ENCODE data around the gene RNF4.
"Not testable (repeated sequence)": the region's sequence is repeated elsewhere in the genome, so short reads cannot be mapped to it uniquely, and the experiment has no call there.

The RNF4 gene

DNA sequence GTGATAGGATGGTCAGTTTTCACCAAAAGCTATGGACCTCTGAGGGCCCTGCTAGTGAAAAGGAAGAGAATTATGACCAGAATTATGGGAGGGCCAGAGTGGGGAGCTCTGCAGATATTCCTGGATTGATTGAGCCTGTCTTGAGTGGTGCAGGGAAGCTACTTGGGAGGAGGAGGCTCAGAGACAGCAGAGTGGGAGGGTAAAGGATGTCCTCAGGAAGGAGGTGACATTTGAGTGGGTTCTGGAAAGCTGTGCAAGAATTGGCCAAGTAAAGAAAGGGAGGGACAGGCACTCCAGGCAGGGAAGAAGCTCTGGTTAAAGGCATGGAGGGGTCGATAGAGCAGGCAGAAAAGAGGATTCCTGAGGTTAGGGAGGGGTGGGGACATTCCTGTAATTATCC, 24.1 kb downstream of the RNF4 start:
- DNase-seq = no peak

DNA sequence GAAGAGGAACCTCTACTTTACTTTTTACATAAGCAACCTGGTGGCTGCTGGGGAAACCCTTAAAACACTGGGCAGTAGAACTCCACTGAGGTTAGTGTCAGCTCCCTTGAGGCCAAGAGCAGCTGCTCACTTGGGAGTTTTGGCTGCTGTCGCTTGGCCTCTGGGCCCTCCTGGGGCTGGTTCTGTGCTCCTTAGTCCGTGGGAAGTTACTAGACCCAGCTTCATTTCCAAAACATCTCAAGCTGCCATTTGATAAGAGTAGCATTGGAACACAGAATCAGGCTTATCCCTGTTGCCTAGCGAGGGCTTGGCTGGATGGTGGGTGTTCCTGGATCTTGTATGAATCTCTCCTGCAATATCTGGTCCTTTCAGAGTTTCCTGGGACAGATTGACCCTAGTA, 26.1 kb downstream of the RNF4 start:
- no peak for DNase-seq

DNA sequence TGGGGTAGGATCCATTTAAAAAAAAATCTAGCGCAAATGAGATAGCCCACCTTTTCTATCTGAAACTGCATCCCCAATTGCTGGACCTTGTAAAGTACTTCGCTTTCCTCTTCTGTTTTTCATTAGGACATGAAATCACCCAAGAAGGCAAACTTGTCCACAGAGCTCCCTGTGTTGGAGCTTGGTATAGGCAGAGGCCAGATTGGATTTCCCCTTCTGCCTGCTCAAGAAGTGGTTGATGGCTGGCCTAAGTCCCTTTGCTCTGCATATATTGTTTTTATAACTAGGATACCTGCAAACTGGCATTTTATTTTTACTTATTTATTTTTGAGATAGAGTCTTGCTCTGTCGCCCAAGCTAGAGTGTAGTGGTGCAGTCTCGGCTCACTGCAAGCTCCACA, 28.4 kb downstream of the RNF4 start:
- no peak for DNase-seq

DNA sequence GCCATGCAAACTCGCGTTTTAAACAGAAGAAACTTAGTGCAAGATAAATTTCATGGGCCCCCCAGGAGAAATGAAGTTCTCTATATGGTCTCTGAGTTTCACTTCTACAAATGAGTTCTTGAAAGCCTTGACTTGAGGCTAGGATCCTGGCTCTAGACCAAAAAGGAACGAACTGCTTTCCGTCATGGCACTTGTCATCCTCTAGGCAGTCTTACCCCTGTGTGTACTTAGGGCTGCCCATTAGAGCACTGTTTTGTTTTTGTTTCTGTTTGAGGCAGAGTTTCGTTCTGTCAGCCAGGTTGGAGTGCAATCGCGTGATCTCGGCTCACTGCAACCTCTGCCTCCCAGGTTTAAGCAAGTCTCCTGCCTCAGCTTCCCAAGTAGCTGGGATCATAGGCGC, 29.0 kb downstream of the RNF4 start:
- DNase-seq = no peak

DNA sequence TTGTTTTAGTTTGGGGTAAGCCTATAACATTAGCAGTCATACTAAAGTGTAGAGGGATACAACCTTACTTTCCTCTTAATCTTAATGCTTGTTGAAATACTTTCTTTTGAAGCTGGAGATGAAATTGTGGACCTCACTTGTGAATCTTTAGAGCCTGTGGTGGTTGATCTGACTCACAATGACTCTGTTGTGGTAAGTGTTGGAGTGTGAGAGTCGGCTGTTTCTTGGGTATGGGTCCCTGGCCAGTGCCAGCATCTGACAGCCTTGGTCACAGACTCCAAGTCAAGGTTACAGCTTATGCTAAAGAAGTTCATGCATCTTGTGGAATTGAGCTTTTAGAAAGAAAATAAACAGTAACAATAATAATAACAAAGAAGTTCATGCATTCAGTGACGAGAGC, 31.6 kb downstream of the RNF4 start:
- DNase-seq = no peak

DNA sequence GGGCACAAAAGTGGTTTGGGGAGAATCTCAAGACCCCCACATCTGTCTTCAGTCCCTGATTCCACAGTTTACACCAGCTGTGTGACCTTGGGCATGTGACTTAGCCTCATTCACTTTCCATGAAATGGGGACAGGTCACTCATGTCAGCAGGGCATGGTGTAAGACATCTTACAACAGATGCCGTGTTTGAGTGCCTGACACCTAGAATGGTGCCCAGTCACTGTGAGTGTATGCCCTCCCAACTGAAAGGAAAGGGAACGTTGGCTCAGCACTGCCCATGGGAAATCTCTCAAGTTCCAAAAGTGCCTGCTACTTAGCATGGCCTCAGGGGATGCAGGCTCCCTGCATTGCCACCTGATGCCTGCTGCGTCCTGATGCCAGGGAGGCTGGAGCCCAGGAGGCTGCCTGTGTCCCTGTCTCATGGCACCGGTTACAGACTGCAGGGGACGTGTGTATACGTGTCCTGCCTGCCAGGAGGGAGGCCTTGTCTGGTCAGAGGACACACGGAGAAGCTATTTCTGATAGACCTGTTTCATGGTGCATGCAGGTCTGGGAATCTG, 32.2 kb downstream of the RNF4 start:
- no peak for DNase-seq

DNA sequence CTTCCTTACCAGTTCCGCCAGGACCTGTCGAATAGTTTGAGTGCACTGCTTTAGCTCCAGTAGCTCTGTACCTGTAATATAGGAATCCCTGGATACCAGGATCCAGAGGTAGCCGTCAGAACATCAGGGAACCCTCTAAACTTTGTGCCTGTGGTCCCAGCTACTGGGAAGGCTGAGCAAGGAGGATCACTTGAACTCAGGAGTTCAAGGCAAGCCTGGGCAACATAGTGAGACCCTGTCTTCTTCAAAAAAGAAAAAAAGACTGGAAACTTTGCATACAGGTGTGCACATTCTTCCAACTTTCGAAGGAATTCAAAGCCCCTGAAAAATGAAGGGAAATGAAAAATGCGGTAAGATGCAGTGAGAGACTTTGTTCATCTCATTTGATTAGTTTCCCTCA, 34.9 kb downstream of the RNF4 start:
- no peak for DNase-seq

DNA sequence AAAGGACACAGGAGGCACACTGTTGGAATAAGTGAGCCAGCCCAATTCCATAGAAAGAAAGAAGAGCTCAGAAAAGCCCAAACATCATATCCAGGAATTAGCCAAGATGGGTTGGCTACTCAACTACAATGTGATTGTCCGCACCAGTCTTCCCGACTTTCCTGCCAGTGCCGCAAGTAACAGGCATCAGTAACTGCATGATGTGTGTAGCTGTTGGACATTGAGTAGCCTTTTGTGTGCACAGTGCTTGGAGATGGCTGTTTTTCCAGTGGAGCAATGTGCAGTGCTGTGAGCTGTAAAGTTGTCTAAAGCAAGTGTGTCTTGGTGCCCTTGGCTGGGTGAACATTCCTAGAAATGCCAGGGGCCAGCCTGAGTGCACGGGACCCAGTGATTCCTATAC, 38.4 kb downstream of the RNF4 start:
- DNase-seq = no peak

DNA sequence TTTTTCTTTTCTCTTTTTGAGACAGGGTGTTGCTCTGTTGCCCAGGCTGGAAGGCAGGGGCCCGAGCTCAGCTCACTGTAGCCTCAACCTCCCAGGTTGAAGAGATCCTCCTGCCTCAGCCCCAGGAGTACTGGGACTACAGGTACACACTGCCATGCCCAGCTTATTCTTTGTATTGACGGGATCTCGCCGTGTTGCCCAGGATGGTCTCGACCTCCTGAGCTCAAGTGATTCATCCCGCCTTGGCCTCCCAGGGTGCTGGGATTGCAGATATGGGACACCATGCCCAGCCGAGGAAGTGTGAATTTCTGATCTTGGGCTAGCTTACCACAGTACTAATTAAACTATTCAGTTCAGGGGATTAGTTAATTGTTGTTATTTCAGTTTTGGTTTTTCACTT, 38.9 kb downstream of the RNF4 start:
- DNase-seq = no peak

DNA sequence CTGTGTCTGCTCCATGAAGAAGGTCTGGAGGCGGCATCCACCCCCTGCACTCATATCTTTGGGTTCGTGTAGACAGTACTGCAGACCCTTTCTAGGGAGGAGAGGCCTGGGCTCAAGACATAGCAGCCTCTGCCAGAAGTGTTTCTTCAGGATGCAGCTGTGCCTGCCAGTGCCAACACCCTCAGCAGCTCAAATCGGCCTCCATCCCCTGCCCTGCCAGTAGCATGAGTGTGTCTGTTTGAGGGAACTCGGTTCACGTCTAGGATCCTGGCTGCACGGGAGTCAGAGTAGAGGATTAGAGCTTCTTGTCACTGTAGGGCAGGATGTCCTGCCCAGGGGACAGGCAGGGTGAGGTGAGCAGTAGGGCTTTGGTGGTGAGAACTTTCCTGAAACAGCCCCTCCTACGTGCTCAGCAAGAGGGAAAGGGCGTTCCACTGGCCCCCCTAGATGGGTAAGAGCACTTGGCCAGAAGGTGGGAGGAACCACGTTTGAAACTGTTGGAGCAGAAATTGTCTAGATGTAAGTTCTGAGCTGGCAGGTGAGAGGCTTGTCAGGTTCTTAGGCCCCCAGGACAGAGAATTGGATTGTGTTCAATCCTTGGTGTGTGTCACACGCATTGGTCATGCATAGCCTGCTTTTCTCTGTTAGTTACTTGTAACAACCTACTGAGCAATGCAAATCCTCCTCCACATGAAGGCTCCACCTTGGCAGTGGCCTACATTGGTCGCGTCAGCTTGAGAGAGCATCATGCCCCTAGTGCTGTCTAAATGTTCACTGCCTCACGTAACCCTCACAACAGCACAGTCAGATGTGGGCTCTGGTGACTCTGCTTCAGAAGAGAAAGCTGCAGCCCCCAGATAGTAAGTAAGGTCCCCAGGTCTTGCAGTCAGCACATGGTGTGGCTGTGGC, 41.7 kb downstream of the RNF4 start:
- DNase-seq = no peak

DNA sequence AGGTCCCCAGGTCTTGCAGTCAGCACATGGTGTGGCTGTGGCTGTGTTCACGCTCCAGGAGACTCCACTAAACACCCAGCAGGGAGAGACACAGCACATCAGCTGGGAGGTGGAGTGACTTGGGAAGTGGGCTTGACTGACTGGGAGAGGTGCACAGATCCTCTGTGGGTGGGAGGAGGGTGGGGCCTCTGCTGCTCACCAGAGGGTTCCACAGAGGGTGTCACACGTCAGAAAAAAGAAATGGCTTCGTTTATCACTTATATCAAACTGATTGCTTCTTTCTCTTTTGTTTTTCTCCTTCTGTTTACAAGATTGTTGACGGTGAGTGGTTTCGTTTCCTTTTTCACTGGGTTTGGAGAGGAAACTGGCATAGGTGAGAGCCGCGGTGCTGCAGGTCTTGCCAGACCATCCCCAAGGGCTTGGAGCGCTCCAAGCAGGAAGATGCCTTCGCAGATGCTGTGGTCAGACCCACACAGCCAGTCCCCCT, 42.8 kb downstream of the RNF4 start:
- no peak for DNase-seq

DNA sequence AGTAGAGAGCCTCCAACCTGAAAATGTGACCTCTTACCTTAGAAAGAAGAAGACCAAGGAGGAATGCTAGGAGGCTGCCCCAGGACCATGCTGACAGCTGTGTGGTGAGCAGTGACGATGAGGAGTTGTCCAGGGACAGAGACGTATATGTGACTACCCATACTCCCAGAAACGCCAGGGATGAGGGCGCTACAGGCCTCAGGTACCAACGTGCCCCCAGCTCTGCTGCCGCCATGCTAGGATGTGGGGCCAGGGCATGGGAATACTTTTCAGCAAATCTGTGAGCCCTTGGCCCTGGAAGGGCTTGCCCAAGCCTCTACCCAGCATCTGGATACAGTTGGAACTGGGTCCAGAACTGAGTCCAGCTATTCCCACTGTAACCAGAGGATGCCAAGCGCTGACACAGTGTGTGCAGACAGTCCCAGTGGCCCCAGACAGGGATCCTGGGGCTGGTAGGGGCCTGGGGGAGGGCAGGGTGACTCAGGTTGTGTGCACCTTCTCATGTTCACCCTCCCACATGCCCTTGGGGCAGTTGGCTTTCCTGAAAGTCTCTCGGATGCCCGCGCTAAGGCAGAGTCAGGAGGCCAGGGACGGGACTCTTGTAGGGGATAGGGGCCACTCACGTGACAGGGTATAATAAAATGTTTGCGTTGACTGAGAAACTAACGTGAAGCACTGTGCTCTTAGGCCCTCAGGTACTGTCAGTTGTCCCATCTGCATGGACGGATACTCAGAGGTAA, 43.7 kb downstream of the RNF4 start:
- no peak for DNase-seq

DNA sequence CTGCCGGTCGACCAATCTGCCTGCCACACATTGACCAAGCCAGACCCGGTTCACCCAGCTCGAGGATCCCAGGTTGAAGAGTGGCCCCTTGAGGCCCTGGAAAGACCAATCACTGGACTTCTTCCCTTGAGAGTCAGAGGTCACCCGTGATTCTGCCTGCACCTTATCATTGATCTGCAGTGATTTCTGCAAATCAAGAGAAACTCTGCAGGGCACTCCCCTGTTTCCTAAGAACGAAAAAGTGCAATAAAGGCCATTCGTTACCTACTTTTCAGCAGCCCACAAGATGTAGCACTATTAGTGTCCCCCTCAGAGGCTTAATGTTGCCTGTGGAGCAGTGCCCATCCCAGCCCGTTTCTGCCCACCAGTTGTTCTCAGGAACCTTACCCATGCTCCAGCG, 45.3 kb downstream of the RNF4 start:
- DNase-seq = not testable (repeated sequence)

DNA sequence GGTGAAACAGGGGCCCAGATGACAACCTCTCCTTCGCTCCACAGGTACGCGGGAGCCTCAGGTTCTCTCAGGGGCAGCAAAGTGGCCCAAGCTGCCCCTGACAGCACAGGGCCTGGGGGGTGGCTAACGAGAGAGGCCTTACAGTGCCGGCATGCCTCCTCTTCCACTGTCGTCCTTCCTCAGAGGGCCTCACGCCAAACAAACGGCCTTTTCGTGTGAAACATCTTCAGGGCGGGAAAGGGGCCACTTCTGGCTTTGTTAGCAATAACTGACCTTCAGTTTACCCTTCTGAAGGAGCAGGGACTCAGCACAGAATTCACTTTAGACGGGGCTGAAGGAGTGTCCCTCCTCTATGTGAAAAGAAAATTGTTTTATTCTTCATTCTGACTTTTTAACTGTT, 46.0 kb downstream of the RNF4 start:
- DNase-seq = not testable (repeated sequence)

DNA sequence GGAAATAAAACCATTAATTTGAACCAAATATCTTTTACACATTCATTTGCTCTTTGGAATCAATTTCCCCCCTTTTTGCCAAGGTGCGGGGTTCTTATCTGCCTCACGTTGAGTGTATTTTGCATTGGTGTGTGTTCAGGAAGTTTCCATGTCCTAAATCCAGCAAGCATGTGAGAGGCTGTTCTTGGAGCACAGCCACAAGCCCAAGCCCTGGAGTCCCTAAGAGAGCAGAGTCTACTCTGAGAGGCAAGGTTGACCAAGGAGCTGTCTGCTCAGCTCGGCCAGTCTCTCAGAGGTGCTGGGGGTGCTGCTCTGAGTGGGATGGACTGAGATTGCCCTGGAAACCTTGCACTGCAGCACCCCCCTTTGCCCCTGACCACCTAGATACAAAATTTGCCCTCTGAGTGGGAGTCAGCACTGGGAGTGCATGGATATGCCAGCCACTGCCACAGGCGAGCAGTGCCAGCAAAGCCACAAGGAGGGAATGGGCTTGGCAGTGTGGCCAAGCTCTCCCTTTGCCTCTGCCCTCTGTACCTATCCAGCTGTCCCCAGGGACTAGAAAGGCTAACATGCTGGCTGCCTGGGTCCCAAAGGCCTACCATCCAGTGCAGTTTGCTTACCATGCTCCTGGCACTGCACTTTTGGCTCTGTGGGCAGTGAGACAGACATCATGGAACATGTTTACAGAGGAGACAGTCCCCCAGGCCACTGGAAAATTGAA, 47.1 kb downstream of the RNF4 start:
- no peak for DNase-seq

DNA sequence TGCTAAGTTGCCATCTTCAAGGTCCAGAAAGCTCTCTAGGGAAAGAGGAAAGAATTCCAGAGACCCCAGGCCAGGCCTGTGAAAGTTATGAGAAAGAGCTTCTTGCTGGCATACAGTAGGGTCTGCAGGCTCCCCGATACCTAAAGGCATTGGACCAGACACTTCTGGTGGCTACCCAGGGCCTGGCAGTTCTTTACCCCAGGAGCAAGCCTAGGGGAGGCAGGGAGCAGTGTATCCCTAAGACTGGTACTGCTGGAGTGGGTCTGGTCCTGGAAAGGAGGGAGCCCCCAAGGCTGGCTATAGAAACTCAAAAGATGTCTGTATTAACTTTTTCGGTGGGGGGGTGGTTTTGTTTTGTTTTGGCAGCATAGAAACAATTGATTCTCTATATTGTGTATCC, 47.7 kb downstream of the RNF4 start:
- no peak for DNase-seq

DNA sequence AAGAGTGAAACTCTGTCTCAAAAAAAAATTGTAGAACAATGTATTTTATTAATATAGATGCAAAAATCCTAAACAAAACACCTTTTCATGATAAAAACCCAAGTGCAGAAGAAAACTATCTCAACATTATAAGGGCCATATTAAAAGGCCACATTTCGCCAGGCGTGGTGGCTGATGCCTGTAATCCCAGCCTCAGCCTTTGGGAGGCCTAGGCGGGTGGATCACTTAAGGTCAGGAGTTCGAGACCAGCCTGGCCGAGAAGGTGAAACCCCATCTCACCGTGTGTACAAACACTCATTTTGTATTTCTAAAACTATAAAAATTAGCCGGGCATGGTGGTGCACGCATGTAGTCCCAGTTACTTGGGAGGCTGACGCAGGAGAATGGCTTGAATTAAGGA, 57.7 kb downstream of the RNF4 start:
- no peak for DNase-seq

DNA sequence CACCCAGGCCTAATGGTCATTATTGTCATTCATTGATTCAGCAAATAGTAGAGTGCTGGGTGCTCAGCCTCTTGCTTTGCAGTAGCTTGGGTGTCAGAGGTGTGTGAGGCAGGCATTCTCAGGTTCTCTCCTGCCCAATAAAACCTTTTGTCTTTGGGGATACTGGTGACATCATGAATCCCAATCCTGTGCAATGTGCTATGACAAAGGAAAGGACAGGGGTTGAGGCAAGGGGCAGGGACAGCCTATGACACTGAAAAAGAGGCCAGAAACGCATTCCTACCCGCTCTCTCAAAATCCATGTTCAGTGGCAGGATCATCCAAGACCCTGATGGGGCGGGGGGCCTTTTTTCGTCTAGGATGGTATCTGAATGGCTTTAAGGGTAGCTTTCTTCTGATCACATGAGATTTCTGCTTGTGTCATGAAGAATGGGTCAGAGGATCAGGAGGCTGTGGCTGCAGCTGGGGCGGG, 66.0 kb downstream of the RNF4 start:
- no peak for DNase-seq

DNA sequence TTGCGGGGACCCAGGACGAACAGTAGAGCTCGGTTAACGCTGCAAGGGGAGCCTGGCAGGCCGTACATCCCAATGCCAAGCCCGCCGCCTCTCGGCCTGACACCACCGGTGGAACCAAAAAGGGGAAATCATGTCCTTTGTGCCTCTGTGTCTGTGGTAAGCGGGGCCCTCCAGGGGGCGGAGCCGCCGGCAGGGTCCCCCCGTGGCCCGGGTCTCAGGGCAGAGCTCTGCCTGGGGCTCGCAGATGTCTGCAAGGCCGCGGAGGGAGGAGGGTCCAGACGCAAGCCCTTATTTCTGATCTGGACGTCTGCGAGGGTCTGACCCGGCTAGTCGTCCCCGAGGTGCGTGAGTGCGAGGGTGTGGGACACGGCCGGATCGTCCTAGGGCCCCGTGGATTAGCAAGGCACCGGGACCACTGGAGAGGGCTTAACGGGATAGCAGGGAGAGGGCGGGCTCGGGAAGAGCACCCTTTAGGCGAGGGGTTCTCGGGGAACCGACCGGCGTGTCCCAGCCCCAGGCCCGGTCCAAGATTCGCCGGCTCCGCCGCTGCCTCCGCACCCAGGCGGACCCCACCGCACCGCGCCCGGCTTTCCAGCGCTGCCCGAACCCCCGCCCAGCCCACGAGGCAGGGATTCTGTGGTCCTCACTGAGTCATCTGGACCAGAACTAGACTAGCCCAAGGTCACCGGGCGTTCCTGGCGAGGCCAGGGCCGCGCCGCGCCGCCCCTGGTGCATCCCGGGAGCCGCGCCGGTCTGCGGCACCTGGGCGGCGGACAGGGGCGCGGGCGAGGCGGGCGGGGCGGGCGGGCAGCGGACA, 66.7 kb downstream of the RNF4 start:
- no peak for DNase-seq

DNA sequence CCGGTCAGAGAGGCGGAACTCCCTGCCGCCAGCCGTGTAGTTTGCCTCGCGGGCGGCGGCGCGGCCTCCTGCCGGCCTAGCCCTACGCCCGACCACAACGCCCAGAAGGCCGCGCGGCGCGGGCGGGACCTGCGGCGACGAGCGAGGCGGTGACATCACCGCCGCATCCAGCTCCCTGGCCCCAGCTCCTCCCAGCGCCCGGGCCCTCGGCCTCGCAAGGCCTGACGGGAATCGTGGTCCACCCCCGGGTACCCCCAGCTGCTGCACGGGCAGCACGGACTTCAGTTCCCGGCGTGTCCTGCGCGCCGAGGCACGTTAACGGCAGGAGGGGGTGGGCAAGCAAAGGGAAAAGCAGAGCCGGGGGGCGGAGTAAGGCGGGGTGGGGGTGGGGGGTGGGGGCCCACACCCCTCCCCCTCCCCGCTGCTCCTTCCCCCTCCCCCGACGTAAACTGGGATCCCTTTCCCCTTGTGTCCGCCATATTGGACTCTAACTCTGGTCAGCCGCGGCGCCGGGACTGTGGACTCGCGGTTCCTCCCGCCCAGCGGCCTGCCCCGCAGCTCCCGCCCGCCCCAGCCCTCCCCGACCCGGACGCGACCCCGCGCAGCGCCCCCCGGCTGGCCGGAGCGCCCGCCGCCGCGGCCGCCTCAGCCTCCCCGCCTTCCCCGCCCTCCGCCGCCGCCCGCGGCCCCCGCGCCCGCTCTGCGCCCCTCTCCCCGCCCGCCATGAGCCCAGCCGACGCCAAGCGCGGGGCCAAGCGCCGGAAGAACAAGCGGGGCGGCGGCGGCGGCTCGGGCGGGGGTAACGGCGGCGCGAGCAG, 67.5 kb downstream of the RNF4 start, which contains the start of gene FAM193A:
Gene FAM193A, plus strand, starts transcription at position 455 of the 818 bp plus-strand sequence. Its CDS starts 269 bp downstream, at position 724.
- DNase-seq = peak; percentile 94 to 96
